Uterus (tissue), 4 donors: ENCODE results near the gene C2orf92. TPM values are rescaled to one million over a fixed set of nuclear protein-coding genes. Genes with fewer than 3 reads are reported as not detected.
A peak's percentile ranks its signal among the peaks of the same experiment; 100 is the strongest.

ENCODE experiments used
- DNase-seq, 2 donors: peaks; one replicate each; pipeline ENCODE4 v3.0.0-alpha.2; 2019 to 2020
- H3K27ac ChIP-seq, 2 donors: fragments of 200-600 bp; sonication (generic); 1 replicate in 1 of 2; 2 replicates in 1 of 2; pipeline ENCODE4 v1.5.1; 2016 to 2018
- H3K27me3 ChIP-seq, 2 donors: fragments of 200-600 bp; sonication (generic); one replicate each; pipeline ENCODE4 v1.5.1; 2018 to 2019; ENCODE audit warnings: control low read depth in 1 of 2
- H3K36me3 ChIP-seq, 2 donors: fragments of 200-600 bp; sonication (generic); one replicate each; pipeline ENCODE4 v1.5.1; 2019; ENCODE audit warnings: control low read depth in 1 of 2
- H3K4me1 ChIP-seq, 2 donors: fragments of 200-600 bp; sonication (generic); one replicate each; pipeline ENCODE4 v1.5.1; 2018 to 2019; ENCODE audit warnings: control low read depth in 1 of 2
- H3K4me3 ChIP-seq, 2 donors: fragments of 200-600 bp; sonication (generic); 1 replicate in 1 of 2; 2 replicates in 1 of 2; pipeline ENCODE4 v1.5.1; 2018 to 2019; ENCODE audit warnings: mild to moderate bottlenecking in 1 of 2
- H3K9me3 ChIP-seq, 2 donors: fragments of 200-600 bp; sonication (generic); one replicate each; pipeline ENCODE4 v1.5.1; 2019; ENCODE audit warnings: control low read depth in 1 of 2
- POLR2A ChIP-seq, 2 donors: fragments of 450-650 bp; IDR thresholded peaks; one replicate each; pipeline ENCODE4 v1.6.1; 2016; ENCODE audit warnings: antibody characterized with exemption in 2 of 2, mild to moderate bottlenecking in 1 of 2, moderate library complexity in 1 of 2
- intact Hi-C: fragments of 100-400 bp; cut with DNase I; formaldehyde crosslinking; loops from one replicate; pipeline ENCODE4 v1.15.1; 2023; ENCODE audit warnings: low total_unique reads
- total RNA-seq, 4 donors: library from RNA; depleted of rRNA in 3 of 4; stranded (reverse); fragments of >200 nt in 3 of 4; gene quantifications; one replicate each; pipeline versions ENCODE4 v1.1.0 to v1.2.4, GENCODE V29; 2014 to 2023
- TF ChIP-seq, protein P1 (sequence below), 4 experiments: fragments of 200-600 bp in 2 of 4; fragments of 450-650 bp in 2 of 4; sonication (generic) in 2 of 4; IDR thresholded peaks; one replicate each; pipeline ENCODE4 v1.5.1; 2016 to 2019; ENCODE audit warnings: antibody characterized with exemption in 4 of 4, mild to moderate bottlenecking in 2 of 4, moderate library complexity in 1 of 4
- donor health status: DM: yes; HTN: yes; CAD: no.

Gene C2orf92
- total RNA-seq, 4 donors from 2014 or later = 5.4 to 17.9 (median 14.0) TPM

DNA sequence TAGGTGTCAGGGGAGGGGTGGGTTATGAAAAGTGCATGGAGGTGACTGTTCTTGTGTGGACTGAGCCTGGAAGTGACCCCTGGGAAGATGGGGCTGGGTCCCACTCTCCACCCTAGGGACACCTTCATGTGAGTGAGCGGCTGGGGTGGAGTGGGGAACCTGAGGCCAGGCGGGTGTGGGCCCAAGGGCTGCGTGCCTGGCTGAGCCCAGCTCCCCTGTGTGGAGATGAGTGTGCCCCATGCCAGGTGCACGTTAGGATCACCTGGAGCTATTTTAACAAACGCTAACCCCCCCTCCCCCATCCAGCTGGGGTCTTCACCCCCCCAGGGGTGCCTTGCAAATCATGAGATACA lies 70.4 kb downstream of the C2orf92 start:
- Histone ChIP-seq H3K4me1 (no peaks in the 10 kb centered on the region), H3K27me3 (no peaks in the 10 kb centered on the region), H3K9me3 (no peaks in the 10 kb centered on the region), H3K4me3 (no peak overlapping the region), H3K27ac (no peak overlapping the region), H3K36me3 (no peaks in the 10 kb centered on the region)
- TF ChIP-seq POLR2A (IDR thresholded peaks at IDR 0.05) = no peak
- TF ChIP-seq, protein P1, sequence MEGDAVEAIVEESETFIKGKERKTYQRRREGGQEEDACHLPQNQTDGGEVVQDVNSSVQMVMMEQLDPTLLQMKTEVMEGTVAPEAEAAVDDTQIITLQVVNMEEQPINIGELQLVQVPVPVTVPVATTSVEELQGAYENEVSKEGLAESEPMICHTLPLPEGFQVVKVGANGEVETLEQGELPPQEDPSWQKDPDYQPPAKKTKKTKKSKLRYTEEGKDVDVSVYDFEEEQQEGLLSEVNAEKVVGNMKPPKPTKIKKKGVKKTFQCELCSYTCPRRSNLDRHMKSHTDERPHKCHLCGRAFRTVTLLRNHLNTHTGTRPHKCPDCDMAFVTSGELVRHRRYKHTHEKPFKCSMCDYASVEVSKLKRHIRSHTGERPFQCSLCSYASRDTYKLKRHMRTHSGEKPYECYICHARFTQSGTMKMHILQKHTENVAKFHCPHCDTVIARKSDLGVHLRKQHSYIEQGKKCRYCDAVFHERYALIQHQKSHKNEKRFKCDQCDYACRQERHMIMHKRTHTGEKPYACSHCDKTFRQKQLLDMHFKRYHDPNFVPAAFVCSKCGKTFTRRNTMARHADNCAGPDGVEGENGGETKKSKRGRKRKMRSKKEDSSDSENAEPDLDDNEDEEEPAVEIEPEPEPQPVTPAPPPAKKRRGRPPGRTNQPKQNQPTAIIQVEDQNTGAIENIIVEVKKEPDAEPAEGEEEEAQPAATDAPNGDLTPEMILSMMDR (IDR thresholded peaks at IDR 0.05) = no peak
- intact Hi-C loops = no loop called here
- DNase-seq = no peak

DNA sequence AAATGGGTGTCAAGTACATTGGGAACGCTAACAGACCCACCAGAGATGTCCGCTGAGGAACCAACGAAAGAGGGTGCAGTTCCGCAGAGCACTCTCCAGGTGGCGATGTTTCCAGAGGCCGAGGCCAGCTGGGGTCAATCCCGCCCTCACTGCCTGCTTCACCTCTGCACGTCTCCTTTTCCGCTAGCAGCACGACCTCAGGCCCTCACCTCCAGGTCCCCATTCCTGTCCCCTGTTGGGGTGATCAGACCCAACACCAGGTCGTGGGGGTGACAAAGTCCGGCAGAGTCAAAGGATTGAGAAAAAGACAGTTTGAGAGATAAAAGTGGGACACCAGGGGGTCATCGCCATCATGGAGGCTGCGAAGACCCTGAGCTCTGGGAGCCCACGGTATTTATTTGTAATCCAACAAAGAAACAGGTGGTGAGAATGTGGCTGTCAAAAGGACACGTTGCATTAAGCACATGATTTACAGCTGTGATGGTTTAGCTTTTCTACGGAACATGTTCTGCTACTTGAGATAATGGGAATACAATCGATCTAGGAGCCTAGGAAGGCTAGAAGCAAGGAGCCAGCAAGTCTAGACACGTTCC lies 71.2 kb downstream of the C2orf92 start:
- no peak overlapping the region for H3K4me3 ChIP-seq
- H3K27ac ChIP-seq = no peak overlapping the region
- H3K9me3 ChIP-seq = no peaks in the 10 kb centered on the region
- no peaks in the 10 kb centered on the region for H3K4me1 ChIP-seq
- DNase-seq = no peak
- TF ChIP-seq, protein P1 (IDR thresholded peaks at IDR 0.05) = peak in 3 of 4 experiments; percentile 16 to 31 (median 24)
- TF ChIP-seq POLR2A (IDR thresholded peaks at IDR 0.05) = no peak
- no peaks in the 10 kb centered on the region for H3K27me3 ChIP-seq
- intact Hi-C loops = no loop called here
- no peaks in the 10 kb centered on the region for H3K36me3 ChIP-seq

DNA sequence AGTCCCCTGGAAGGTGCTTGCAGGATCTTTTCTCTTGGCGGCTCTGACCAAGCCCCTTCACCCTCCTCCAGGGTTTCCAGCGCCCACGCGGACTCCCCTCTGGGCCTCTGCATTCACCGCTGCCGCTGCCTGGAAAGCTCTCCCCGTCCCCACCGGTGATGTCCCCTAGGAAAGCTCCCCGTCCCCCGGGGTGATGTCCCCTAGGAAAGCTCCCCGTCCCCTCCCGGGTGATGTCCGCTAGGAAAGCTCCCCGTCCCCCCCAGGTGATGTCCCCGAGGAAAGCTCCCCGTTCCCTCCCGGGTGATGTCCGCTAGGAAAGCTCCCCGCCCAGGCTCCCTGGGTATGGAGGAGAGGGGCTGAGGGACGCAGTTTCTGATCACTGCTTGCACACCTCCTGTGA lies 71.7 kb downstream of the C2orf92 start:
- H3K9me3 ChIP-seq = no peaks in the 10 kb centered on the region
- intact Hi-C loops = no loop called here
- TF ChIP-seq POLR2A (IDR thresholded peaks at IDR 0.05) = no peak
- TF ChIP-seq, protein P1 (IDR thresholded peaks at IDR 0.05) = no peak
- H3K36me3 ChIP-seq = no peaks in the 10 kb centered on the region
- no peaks in the 10 kb centered on the region for H3K27me3 ChIP-seq
- H3K4me3 ChIP-seq = no peak overlapping the region
- DNase-seq = no peak
- no peak overlapping the region for H3K27ac ChIP-seq
- no peaks in the 10 kb centered on the region for H3K4me1 ChIP-seq

DNA sequence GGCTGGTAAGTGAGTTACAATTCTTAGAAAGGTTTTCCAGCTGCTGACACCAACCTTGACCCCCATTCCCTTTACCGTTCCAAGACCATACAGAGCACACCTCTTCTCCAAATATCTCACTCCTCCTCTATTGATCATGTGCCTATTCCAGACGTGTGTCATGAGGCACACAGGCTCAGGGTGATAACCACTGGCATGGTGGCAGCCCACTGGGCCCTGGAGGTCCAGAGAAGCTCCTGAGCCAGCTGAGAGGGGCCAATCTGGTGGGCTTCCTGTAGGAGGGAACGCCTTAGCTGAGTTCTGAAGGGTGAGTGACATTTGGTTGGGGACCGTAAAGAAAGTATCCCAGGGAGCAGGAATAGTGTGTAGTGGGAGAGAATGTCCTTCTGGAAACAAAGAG lies 72.2 kb downstream of the C2orf92 start:
- Histone ChIP-seq H3K4me3 (no peak overlapping the region), H3K27me3 (no peaks in the 10 kb centered on the region), H3K27ac (no peak overlapping the region), H3K4me1 (no peaks in the 10 kb centered on the region), H3K36me3 (no peaks in the 10 kb centered on the region), H3K9me3 (no peaks in the 10 kb centered on the region)
- DNase-seq = no peak
- intact Hi-C loops = no loop called here
- TF ChIP-seq, protein P1 (IDR thresholded peaks at IDR 0.05) = no peak
- no peak for TF ChIP-seq POLR2A (IDR thresholded peaks at IDR 0.05)

DNA sequence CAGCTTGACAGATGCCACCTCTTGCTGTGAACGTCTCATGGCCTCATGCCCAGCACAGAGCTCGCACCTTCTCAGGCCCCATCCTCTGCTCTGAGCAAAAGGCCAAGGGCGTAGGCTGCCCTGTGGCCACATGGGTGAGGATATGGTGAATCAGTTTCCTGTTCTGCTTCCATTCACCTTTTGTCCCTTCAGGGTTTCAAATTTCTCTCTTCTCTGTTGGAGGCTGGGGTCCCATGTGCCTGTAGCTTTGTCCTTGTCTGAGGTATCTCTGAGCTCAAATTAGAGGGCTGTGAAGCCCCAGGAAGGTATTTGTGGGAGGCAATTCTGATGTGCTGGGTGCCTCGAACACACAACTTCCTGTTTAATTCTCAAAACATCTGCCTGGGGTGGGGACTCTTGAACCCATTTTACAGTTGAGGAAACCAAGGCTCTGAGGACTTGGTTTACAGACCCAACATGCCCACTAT lies 72.9 kb downstream of the C2orf92 start:
- DNase-seq = no peak
- H3K4me3 ChIP-seq = no peak overlapping the region
- H3K36me3 ChIP-seq = no peaks in the 10 kb centered on the region
- intact Hi-C loops = no loop called here
- H3K9me3 ChIP-seq = no peaks in the 10 kb centered on the region
- no peak for TF ChIP-seq POLR2A (IDR thresholded peaks at IDR 0.05)
- TF ChIP-seq, protein P1 (IDR thresholded peaks at IDR 0.05) = no peak
- H3K27ac ChIP-seq = no peak overlapping the region
- no peaks in the 10 kb centered on the region for H3K4me1 ChIP-seq
- no peaks in the 10 kb centered on the region for H3K27me3 ChIP-seq
